GM18517 (cell line): Measurements from ENCODE around the gene DLG2.
A peak's percentile ranks its signal among the peaks of the same experiment; 100 is the strongest.
"Not testable (repeated sequence)": the region's sequence is repeated elsewhere in the genome, so short reads cannot be mapped to it uniquely, and the experiment has no call there.

Source experiments
- ATAC-seq: cut with Tn5 transposase; IDR thresholded peaks from one replicate; pipeline ENCODE4 v1.9.1; 2021; ENCODE audit warnings: mild to moderate bottlenecking, moderate library complexity; ENCODE audit not compliant: unreplicated experiment

DLG2 gene

GRCh38 chr11:85647078-85647477, 19.9 kb upstream of the DLG2 start:
- ATAC-seq, result no peak

- no peak for ATAC-seq
Observed at GRCh38 chr11:85643191-85643614, 16.1 kb upstream of the DLG2 start.

GRCh38 chr11:85634747-85635146, 7.6 kb upstream of the DLG2 start:
- no peak for ATAC-seq

GRCh38 chr11:85628771-85629341, 1.7 kb upstream of the DLG2 start:
- peak; percentile 14 for ATAC-seq

GRCh38 chr11:85627998-85628770, 1.0 kb upstream of the DLG2 start, which contains the start of gene TMEM126B:
TMEM126B (plus strand) TSS chr11:85628593; CDS start chr11:85628608, 15 bp downstream.
- ATAC-seq, result peak; percentile 99

- ATAC-seq, result no peak
Observed at GRCh38 chr11:85626496-85626895, 648 bp downstream of the DLG2 start.

GRCh38 chr11:85620256-85620655, 6.9 kb downstream of the DLG2 start:
- ATAC-seq, result no peak

- ATAC-seq, result no peak
Observed at GRCh38 chr11:85619499-85619898, 7.6 kb downstream of the DLG2 start.

- not testable (repeated sequence) for ATAC-seq
Observed at GRCh38 chr11:85611643-85612042, 15.5 kb downstream of the DLG2 start.

GRCh38 chr11:85609286-85609685, 17.9 kb downstream of the DLG2 start:
- ATAC-seq, result not testable (repeated sequence)

GRCh38 chr11:85608621-85609020, 18.5 kb downstream of the DLG2 start:
- ATAC-seq, result not testable (repeated sequence)

GRCh38 chr11:85606237-85606636, 20.9 kb downstream of the DLG2 start:
- ATAC-seq, result not testable (repeated sequence)

- ATAC-seq, result no peak
Observed at GRCh38 chr11:85603220-85603619, 23.9 kb downstream of the DLG2 start.

- no peak for ATAC-seq
Observed at GRCh38 chr11:85602526-85603213, 24.5 kb downstream of the DLG2 start.

- ATAC-seq, result no peak
Observed at GRCh38 chr11:85599083-85599482, 28.1 kb downstream of the DLG2 start.

GRCh38 chr11:85596886-85597285, 30.3 kb downstream of the DLG2 start:
- ATAC-seq, result no peak

GRCh38 chr11:85595285-85595884, 31.8 kb downstream of the DLG2 start:
- no peak for ATAC-seq

- no peak for ATAC-seq
Observed at GRCh38 chr11:85590848-85591483, 36.2 kb downstream of the DLG2 start.

GRCh38 chr11:85589373-85589772, 37.8 kb downstream of the DLG2 start:
- ATAC-seq, result no peak

GRCh38 chr11:85582111-85582510, 45.0 kb downstream of the DLG2 start:
- ATAC-seq, result peak; percentile 53

GRCh38 chr11:85575388-85575787, 51.8 kb downstream of the DLG2 start:
- no peak for ATAC-seq
